GM21515 (cell line): ENCODE measurements around the gene RPL36.

Source experiments
- ATAC-seq: cut with Tn5 transposase; IDR thresholded peaks from one replicate; pipeline ENCODE4 v1.9.1; 2021; ENCODE audit not compliant: unreplicated experiment

RPL36 gene

GRCh38 chr19:5673752-5674151 lies 16.3 kb upstream of the RPL36 start:
- no peak for ATAC-seq

DNA sequence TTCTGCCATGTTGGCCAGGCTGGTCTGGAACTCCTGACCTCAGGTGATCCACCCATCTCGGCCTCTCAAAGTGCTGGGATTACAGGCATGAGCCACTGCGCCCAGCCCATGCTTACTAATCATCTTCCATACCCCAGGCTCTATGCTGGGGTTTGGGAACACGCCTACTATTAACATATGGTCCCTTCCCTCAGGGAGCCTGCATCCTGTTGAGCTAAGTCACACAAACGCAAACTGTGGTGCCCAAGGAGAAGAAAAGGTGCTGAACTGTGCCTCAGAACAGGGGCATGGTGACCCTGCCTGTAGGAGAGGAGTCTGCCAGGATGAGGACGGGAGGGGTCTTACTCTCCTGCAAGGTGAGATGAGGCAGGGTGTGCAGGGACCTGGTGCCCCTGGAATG lies 15.4 kb upstream of the RPL36 start:
- ATAC-seq = no peak

GRCh38 chr19:5676105-5676771 lies 13.9 kb upstream of the RPL36 start:
- no peak for ATAC-seq

DNA sequence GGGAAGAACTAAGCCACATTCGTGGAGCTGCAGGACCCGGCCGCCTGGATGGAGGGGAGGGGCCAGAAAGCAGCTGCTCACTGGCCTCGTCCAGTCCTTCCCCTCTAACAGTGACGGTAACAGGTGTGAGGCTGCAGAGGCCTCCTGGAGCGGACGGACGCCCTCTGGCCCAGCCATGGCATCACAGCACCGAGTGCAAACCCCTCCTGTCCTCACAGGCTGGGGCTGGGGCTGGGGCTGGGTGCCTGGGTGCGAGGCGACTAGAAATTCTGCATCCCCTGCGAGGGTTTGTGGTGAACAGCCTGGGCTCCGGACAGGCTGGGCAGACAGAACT lies 13.4 kb upstream of the RPL36 start:
- ATAC-seq = no peak

- no peak for ATAC-seq
Observed at GRCh38 chr19:5677136-5677535, 13.0 kb upstream of the RPL36 start.

DNA sequence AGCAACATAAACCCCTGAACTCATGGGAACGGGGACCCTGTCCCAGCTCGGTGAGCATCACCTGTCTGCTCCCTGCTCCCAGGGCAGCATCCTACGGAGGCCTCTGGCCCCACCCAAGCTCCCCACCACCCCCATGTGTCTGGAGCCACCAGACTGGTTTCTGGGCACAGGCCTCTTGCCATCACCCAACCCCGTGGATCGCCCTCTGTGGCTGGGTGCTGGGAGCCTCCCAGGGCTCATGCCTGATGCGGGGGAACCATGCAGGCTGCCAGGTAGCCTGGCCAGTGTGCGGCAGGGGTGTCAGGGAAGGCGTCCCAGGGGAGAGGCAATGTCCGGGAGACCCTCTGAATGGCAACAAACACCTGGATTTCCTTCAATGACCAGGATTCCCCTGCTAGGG lies 12.5 kb upstream of the RPL36 start:
- no peak for ATAC-seq

DNA sequence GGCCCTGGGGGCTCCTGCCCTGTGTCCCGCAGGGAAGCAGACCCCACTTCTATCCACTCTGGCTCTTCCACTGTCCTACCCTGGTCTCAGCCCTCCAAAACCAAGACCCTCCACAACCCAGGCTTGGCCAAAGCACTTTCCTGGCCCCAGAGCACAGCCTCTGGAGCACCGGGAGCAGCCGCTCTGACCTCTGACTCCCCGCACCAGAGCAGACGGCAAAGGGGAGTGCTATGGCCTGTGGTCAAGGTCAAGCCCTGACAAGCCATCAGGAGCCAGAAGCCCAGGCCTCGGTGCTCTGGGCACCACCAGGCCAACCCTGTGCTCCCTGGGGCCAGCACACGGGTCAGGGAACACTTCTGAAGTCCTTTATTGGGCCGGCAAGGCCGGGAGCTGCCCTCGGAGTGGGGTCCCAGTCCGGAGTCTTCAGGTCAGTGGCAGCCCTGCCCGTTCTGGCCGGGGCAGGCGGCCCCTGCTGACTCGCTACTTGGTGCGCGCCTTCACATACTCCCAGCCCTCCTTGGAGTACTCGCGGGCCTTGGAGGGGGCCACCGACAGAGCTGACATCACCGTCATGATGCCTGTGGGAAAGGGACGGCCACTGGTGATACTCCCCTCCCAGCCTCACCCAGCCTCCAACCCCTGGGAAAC lies 11.9 kb upstream of the RPL36 start:
- ATAC-seq = no peak

- no peak for ATAC-seq
Observed at GRCh38 chr19:5679289-5680083, 10.6 kb upstream of the RPL36 start.

DNA sequence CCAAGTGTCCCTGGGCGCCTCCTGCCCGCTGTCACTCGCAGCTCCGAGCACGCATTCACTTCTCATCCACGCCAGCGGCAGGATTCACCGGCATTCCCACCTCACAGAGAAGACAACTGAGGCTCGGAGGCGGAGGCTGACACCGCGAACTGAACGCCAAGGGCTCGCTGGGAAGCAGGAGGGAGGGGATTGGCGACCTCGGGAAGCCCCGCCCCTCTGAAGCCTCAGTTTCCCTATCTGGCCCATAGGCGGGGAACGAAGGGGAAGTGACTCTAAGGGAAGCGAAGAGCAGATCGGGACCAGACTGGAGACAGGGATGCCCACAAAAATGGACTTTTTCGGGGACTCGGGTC lies 10.0 kb upstream of the RPL36 start:
- ATAC-seq = no peak

DNA sequence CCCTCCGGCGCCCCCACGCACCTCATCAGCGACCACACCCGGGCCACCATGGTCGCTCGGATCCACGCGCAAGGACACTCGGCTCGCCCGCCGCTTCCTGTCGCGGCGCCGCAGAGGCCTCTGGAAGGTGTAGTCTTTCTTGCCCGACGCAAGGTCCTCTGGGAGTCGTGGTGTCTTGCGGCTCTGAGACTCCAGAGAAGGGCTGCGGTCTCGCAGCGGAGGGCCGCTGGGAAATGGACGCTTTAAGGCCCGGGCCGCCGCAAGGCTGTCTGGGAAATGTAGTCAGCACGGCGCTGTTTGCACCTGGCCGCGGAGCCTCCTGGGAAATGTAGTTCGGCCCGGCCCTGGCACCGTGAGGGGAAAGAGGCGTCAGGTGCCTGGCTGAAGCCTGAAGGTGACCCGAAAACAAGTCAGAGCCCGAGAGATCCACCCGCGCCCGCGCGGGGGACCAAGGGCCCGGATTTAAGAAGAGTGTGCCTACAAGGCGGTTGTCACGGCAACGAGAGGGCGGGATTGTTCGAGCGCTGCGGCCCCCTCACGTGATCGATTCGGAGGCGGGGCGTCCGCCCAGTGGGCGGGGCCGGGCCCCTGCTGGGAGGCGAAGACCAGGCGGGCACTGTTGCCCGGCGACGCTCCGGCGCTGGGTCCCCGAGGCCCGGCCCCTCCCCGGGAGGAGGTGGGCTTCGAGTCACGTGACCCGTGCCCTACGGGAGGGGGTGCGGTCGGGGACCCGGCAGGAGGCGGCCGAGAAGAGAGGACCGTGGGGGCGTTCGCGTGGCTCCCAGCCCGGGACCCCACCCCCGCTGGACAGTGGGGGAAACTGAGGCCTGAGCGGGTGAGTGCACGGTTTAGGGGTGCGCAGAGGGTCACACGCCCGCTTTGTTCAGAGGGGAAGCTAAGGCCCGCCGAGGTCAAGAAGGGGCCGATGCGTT lies 9.4 kb upstream of the RPL36 start, which contains the start of the genes HSD11B1L and MICOS13:
Gene HSD11B1L, plus strand, starts transcription at position 591 of the 932 bp plus-strand sequence. CDS start 3,806 bp downstream, outside the sequence.
Gene MICOS13, minus strand, starts transcription at position 80 of the 932 bp plus-strand sequence. Its CDS starts 30 bp downstream, at position 50.
- peak; percentile 78 for ATAC-seq

DNA sequence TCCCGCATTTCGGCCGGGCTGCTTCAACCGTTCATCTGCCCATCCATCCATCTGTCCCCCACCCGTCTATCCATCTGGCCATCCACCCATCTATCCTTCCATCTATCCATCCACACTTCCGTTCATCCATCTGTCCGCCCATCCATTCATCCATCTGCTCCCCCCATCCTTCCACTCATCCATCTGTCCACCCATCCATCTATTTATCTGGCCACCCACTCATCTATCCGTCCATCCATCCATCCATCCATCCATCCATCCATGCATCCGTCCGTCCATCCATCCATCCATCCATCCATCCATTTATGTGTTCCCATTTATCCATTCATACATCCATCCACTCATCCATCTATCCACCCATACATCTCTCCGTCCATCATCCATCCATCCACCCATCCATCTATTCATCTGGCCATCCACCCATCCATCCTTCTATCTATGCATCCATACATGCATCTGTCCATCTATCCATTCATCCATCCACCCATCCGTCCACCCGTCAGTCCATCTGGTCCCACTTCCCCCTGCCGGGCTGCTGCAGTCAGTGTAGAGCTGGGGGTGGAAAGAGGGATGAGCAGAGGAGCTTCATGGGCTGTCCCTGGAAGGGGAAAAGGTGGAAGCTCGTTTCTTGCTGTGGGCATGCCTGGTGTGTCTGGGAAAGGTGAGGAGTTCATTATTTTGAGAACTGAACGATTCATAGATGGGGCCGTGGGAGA lies 8.5 kb upstream of the RPL36 start:
- no peak for ATAC-seq

DNA sequence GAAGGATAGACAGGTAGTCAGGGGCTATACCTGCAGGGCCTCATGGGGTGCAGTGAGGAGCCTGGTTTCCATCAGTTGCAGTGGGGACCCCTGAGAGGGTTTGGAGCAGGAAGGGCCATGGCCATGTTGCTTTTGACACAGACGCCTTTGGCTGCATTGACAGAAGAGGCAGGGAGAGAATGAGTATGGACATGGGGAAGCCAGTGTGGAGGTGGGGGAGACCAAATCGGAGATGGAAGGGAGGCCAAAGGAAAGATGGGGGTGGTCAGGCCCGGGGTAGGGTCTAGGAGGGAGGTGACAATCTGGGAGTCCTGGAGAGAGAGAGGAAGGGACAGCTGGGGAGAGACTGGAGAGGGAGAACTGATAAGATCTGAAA lies 8.0 kb upstream of the RPL36 start:
- ATAC-seq = no peak

GRCh38 chr19:5683177-5683886 lies 6.8 kb upstream of the RPL36 start:
- ATAC-seq = no peak

DNA sequence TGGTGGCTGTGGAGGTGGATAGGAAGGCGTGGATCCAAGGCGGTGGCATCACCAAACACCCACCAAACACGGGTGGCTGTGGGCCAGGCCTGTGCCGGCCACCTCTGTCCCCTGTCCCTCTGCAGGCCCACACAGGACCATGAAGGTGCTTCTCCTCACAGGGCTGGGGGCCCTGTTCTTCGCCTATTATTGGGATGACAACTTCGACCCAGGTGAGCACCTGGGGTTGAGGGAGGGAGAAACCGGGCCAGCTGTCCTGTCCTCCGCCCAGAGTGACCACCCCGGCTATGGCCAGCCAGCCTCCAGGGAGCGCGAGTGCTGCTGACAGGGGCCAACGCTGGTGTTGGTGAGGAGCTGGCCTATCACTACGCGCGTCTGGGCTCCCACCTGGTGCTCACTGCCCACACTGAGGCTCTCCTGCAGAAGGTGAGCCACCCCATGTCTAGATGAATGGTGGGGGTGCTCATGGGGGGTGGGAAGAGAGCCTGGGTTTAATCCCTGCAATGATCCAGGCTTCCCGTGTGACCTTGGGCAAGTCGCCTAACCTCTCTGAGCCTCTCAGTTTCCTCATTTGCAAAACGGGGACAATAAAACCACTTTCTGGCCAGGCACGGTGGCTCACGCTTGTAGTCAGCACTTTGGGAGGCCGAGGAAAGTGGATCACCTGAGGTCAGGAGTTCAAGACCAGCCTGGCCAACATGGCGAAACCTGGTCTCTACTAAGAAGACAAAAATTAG lies 5.2 kb upstream of the RPL36 start:
- no peak for ATAC-seq

DNA sequence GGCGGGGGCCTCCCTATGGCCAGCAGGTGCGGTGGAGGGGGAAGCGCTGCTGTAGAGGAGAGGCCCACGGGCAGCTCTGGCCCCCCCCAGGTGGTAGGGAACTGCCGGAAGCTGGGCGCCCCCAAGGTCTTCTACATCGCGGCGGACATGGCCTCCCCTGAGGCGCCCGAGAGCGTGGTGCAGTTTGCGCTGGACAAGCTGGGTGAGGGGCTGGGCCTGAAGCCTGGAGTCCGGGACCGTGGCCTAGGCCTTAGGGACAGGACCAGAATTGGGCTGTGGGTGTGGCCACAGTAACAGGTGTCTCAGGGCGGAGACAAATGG lies 3.8 kb upstream of the RPL36 start:
- no peak for ATAC-seq

- ATAC-seq = peak; percentile 44
Observed at GRCh38 chr19:5686647-5687359, 3.3 kb upstream of the RPL36 start.

GRCh38 chr19:5687360-5688198 lies 2.5 kb upstream of the RPL36 start:
- ATAC-seq = no peak
